ENCODE results near the gene DESI1. TPM values are rescaled to one million over a fixed set of nuclear protein-coding genes. Genes with fewer than 3 reads are reported as not detected.

The DESI1 gene
- total RNA-seq, 1 experiment from 2014 or later = 30.2 TPM

GRCh38 chr22:41576877-41577276 is 44.0 kb downstream of the DESI1 start:
- H3K4me1 Mint-ChIP-seq = no peaks in the 10 kb centered on the region; a peak in 1 of 4 replicates
- peak; percentile 89 for DNase-seq
- Histone ChIP-seq H3K4ac (ENCODE audit: low read depth, low read length) (no peak overlapping the region), H2AK5ac (ENCODE audit: insufficient read length, low read length) (no peak overlapping the region), H3K27ac (ENCODE audit: insufficient read length, low read depth, low read length) (no peak overlapping the region), H2BK20ac (ENCODE audit: low read depth, low read length, poor library complexity, severe bottlenecking) (no peak overlapping the region), H3K9ac (ENCODE audit: extremely low read depth, insufficient read length, low read length) (no peak overlapping the region), H4K91ac (ENCODE audit: insufficient read length, low read depth, low read length) (no peak overlapping the region), H4K8ac (replicated peaks; ENCODE audit: insufficient read length, low read depth, low read length) (no peak overlapping the region), H2BK15ac (ENCODE audit: low read depth, low read length) (no peak overlapping the region), H2BK120ac (ENCODE audit: low read depth, low read length, poor library complexity, severe bottlenecking) (no peak overlapping the region), H2BK5ac (ENCODE audit: insufficient read length, low read length) (no peak overlapping the region), H3K23ac (ENCODE audit: insufficient read length, low read depth, low read length) (no peak overlapping the region), H3K4me1 (ENCODE audit: insufficient read depth, low read length) (0 out of 2 replicates have a peak, but pooled peaks cover 2% of the 10 kb centered on the region), H3K56ac (ENCODE audit: insufficient read length, low read depth, low read length) (no peak overlapping the region), H4K5ac (ENCODE audit: insufficient read length, low read depth, low read length) (no peak overlapping the region), H3K14ac (ENCODE audit: insufficient read depth, low read length) (no peak overlapping the region), H3K18ac (ENCODE audit: insufficient read length, low read depth, low read length) (no peak overlapping the region), H3K9me3 (ENCODE audit: control insufficient read depth, low read depth, low read length) (no peaks in the 10 kb centered on the region), H3K79me1 (ENCODE audit: insufficient read depth, low read depth, low read length, poor library complexity, severe bottlenecking) (no peaks in the 10 kb centered on the region), H3K79me2 (ENCODE audit: insufficient read depth, low read length) (no peaks in the 10 kb centered on the region), H3K27me3 (ENCODE audit: insufficient read depth, low read length) (no peaks in the 10 kb centered on the region), H4K20me1 (ENCODE audit: control insufficient read depth, insufficient read depth, insufficient read length) (no peaks in the 10 kb centered on the region), H3K23me2 (ENCODE audit: insufficient read length, low read depth, low read length, poor library complexity, severe bottlenecking) (no peaks in the 10 kb centered on the region), H3T11ph (ENCODE audit: low read length) (no peak overlapping the region), H2BK12ac (ENCODE audit: insufficient read length, low read depth, low read length) (no peak overlapping the region), H2AFZ (ENCODE audit: low read length) (no peak overlapping the region), H3K4me2 (ENCODE audit: insufficient read depth, insufficient read length, low read length) (no peak overlapping the region)
- no peaks in the 10 kb centered on the region; the same call in 1 of the 2 replicates for H3K27me3 Mint-ChIP-seq (ENCODE audit: low read depth)
- H3K4me3 Mint-ChIP-seq = no peak overlapping the region
- H3K27ac Mint-ChIP-seq = peak overlapping the region in 1 of 3 experiments; percentile 63; a peak in 1 of 7 replicates
- peak; percentile 91 for TF ChIP-seq CTCF (conservative IDR thresholded peaks at IDR 0.05)
- H3K9me3 Mint-ChIP-seq = no peaks in the 10 kb centered on the region
- peaks cover 0 to 11% (median 4%) of the 10 kb centered on the region in 3 experiments; a peak in 4 of 7 replicates for H3K36me3 Mint-ChIP-seq (ENCODE audit: insufficient read depth in 1 of 3, low read depth in 3 of 3)
- no CpG with 5 or more reads among the region's 9 CpGs for WGBS (ENCODE audit: extremely low coverage, insufficient read length, low lambda C conversion rate)

All from H9 (cell line).